GM10847 (cell line): ENCODE data around the gene RSU1.

Experiments
- POLR2A ChIP-seq: IDR thresholded peaks from 2 replicates; pipeline ENCODE4 v1.6.1; 2011; ENCODE audit not compliant: insufficient read length; ENCODE audit errors: extremely low read depth

RSU1 gene

DNA sequence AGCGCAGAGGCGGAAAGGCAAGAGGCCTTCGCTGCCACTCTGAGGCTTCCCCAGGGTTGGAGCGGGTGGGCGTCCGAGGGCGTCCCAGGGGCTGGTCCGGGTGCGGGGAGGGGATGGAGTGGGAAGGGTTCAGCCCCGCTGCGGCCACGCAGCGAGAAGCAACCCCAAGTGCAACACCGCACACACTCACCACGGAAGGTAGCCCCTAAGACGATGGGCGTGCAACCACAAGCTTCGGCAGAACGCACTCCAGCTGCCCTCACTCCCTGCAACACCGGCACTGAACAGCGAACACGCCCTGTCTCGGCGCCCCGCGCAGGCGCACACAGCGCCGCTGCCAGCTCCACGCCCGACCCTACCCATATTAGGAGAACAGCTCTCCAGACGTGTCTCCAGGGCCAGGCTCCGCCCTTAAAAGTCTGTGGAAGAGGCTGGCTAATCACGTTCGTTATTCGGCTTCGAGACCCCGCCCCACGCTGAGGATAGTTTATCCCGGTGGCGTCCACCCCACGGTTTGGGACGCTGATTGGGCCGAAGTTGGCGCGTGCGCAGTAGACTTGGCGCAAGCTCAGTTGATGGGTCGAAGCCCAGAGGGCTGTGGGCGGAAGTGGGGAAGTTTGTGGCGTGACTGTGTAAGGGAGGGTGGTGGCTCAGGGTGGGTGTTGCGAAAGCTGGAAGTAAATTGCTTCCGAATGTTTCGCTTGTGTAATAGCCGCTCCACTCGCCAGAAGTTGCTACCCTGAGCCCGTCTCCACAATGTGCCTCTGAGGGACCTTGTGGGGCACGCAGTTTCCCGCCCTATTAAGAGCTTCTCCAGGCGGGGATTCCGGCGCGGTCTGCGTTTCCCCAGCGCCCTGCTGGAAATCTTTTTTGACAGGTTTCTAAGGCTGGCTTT, at the start of gene RSU1:
RSU1 (minus strand) TSS at position 300 of the 895 bp plus-strand sequence. CDS start 343 bp downstream, outside the sequence.
- TF ChIP-seq POLR2A, result peak; percentile 74

DNA sequence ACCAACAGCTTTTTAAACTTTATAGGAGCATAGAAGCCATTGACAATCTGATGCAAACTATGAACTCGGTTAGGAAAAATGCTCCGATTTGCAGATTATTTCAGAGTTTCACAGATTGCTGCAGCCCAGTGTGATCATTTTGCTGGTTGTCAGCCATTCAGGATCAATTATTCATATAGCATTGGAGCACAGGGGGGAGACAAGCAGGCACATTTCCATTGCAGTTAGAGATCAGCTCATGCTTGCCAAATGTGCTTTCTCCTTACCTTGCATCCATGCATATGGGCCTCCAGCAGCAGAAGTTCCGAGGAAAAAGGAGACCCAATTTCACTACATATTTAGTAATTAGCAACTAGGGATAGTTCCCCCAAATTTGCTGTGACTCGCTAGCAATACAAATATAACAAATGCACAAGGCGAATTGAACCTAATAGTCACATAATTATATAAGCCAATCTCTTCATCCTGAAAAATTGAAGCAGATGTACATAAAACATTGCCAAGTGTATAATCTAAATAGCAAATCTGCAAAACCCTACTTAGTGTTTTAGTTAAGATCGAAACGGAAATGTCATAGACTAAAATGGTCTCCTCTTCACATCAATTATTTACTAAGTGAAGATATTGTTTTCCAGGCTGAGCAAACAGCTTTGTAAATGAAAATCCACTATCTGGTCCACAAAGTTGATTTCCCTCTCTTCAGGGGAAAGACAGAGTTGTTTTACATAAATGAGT, 49.5 kb upstream of the RSU1 start:
- no peak for TF ChIP-seq POLR2A

DNA sequence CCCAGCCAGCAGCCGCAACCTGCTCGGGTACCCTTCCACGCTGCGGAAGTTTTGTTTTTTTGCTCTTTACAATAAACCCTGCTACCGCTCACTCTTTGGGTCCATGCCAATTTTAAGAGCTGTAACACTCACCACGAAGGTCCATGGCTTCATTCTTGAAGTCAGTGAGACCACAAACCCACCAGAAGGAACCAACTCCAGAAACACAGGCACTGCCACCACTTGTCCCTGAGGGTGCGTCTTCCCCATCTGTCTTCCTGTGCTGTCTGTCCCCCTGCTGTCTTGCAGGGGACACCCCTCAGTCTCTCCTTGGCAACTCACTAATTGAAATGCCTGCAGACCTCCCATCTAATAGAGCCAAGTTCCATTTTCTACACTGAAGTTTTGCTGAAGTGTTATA, 48.5 kb upstream of the RSU1 start:
- no peak for TF ChIP-seq POLR2A

DNA sequence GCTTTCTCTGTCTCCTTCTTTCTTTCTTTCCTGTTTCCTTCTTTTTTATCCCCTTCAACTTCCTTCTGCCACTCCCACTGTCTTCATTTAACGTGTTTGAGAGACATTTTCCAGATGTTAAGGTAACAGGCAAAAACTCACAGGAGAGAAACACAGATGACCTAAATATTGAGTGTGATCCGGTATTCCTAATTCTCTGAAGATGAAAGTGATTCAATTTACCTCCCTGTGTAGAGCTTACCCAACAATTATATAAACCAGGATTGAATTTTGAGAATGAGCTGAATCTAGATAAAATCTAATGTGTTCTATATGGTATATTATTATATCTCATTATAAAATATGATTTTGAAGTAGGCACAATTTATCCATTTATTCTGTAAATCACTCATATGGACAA, 46.5 kb upstream of the RSU1 start:
- TF ChIP-seq POLR2A, result no peak

DNA sequence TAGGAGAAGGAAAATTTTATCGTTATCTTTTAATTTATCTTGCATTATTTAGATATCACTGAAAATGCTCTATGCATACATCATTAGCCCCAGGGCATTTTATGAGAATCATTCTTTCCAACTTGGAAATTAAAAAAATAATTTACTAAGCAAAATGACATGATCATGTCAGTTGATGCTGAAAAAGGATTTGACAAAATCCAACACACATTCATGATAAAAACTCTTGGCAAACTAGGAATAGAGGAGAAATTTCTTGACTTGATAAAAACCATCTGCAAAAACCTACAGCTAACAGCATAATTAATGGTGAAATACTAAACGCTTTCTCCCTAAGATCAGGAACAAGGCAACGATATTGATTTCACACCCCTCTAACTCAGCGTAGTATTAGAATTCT, 40.2 kb upstream of the RSU1 start:
- no peak for TF ChIP-seq POLR2A

DNA sequence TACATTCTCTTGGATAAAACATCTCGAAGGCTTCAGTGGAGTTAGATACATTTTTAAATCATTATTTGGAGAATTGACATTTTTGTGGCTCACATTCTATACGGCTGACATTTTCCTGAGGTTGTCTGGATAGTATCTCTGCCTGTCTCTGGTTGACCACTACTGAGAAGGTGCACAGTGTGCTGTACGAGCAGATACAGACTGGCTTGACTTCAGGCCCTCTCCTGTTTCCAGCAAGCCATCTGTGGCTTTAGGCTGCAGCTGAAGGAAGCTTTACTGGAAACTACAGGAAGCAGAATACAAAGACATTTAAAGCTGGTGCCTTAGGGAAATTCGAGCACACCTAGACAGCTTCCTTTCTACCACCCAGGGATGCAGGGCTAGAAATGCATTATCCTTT, 39.3 kb upstream of the RSU1 start:
- TF ChIP-seq POLR2A, result no peak

DNA sequence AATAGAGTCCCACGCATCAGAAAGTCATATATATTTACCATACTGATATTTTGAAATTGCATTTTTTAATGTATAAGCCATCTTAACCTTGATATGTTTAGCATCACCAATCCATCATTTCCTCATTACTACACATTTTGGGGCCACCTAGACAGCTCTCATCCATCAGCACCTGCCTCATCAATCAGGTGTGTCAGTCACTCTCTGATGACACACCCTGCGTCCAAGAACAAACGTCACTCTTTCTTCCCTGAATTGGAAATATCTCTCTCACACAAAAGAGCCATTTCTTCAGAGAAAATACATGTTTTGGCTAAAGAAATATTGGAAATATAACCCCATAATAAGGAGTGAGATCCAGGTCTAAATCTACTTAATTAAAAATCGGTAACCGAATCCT, 38.9 kb upstream of the RSU1 start:
- no peak for TF ChIP-seq POLR2A

DNA sequence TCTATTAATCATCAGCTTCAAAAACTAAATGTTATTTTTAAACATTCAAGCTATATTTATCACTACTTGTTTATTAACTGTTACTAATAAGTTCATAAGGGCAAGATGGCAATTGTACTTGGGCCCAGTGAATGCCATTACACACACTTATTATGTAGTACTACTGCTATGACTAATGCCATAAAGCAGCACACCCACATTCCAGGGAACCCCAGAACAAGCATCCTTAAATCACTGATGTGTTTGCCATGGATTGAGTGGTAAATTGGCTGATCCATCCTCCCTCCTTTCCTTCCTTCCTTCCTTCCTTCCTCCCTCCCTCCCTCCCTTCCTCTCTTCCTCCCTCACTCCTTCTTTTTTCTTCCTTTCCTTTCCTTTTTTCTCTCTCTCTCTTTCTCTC, 37.4 kb upstream of the RSU1 start:
- no peak for TF ChIP-seq POLR2A

DNA sequence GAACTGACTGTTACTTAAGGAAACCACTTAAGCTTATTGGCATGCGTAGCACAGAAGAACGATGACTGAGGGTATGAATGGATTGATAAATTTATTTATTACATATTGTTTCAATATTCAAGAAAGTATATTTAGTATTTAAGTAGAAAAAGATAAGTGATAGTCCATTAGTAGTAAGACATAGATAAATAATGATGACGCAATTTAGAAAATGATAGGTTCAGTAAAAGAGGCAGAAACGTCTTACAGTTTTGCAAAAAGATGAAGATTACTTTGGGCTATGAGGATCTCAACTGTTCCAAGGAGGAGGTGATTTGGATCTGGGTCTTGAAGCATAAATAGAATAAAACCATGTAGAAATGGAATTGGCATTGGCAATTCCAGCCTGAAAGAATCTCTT, 36.6 kb upstream of the RSU1 start:
- TF ChIP-seq POLR2A, result no peak

DNA sequence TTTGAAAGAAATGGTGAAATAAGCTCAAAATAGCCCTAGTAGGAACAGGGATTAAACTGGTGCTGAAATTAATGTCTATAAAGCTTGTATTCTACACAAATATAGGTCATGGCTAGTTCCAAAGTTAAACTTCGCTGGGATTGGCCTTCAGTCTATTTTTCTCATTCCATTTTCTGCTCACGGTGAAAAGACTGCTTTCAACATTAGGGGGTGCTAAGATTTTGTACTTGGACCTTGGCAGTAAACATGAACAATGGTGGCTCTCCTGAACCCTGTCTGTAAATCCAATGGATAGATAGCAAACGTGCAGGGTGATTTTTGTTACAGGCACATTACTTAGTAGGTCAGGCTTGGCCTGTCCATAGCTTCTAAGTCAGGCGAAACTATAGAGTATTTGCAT, 36.0 kb upstream of the RSU1 start:
- no peak for TF ChIP-seq POLR2A

DNA sequence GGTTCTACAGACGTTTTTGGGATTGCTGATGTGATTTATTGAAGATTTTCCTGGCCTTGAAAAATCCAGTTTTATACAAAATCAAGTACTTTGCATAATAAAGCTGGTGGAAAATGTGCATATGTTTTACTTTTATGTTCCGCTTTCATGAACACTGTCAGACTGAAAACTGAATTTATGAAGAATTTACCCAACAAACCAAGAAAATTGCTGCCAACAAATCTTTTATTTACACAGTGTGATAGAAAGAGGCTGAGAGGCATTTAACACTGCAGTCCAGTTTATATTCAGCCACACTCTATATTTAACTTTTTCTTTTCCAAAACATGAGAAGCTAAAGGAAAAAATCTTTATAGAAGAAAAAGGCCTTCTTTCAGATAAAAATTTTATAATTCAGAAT, 35.4 kb upstream of the RSU1 start:
- no peak for TF ChIP-seq POLR2A

DNA sequence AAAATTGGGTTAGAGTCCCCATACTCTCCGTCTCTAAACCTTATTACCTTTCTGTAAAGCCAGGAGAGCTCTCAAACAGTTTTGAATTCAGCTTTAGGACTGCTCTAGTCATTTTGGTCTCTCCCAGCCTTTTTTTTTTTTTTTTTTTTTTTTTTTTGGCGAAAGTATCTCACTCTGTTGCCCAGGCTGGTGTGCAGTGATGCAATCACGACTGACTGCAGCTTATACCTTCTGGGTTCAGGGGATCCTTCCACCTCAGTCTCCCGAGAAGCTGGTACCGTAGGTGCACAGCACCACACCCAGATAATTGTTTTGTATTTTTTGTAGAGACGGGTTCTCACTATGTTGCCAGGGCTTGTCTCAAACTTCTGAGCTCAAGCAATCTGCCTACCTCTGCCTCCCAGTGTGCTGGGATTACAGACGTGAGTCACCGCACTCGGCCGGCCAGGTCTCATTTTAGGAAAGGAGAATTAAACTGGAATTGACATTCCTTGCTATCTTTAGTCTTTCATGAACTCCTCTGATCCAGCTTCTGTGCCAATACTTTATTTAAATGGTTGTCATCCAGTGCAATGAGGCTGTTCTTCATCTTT, 31.4 kb upstream of the RSU1 start:
- no peak for TF ChIP-seq POLR2A

DNA sequence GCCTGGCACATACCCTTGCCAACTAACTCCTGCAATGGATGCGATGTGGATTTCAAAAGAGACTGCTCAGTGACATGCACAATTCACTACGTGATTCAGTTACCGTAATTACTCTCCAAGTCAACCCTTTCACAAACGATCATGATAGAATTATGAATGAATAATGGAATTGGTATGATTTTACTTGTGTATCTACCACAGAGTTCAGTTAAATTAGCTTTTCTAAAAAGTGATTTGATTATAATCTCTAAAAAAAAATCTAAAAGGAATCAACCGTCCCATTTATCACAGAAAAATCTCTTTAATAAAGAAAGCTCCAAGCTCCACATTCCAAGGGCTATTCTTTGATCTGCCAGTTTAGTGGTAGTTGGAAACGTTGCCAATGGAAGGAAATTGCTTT, 30.4 kb upstream of the RSU1 start:
- TF ChIP-seq POLR2A, result no peak

DNA sequence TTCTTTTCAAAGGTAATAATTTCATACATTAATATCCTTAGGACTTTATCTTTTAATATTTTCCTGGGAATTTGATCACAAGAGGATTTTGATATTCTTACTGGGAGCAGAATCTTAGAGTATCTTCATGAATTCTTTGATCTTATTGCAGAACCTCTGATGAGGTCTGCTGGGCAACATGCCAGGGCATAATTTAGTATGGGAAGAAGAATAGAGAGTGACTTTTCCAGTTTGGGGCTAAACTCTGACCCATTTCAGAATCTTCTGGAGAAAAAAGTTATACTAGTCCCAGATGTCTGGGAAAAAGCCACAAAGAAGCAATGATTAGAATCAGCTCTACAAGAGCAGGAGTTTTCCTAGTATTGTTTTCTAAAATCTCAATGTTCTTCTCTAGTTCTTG, 28.0 kb upstream of the RSU1 start:
- TF ChIP-seq POLR2A, result no peak

DNA sequence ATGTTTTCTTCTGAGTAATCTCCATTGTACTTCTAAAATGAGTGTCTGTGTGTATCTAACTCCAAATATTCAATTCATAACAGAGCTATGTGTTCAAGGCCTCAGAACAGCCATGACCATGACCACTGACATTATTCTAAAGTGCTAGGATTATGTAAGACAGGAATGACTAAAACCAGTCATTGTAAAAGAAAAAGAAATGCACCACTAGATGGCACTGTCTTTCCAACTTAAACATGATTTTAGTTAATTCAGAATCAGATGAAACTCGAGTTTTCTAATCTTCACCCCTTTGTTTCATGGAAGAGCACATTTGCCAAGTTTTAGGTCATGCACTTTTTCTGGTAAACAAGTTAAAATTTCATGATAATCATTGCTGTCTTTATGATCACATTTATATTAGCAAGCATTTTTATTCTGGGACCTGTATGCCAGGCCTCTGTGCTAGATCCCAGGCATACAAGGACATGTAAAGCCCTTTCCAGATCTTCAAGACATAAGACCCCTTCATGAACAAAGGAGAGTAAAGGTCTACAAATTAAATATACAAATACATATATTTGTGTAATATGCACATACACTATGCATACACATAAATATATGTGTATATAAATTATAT, 26.1 kb upstream of the RSU1 start:
- TF ChIP-seq POLR2A, result no peak

DNA sequence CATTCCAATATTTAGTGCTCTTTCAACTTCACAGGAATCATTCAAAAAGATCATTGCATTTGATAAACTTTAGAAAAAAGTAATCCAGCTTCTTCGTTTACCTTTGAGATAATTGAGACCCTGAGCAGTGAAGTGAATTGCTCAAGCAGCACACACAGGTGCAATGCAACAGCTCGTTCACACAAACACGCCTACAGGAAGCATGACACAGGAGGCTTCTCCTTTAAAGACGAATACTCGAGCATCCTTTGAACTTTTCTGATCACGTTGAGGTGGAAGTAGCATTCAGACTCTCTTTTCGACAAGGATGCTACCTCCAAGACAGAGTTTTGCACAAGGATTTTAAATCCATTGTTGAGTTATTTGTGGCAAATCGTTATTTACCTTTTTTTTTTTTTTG, 18.0 kb upstream of the RSU1 start:
- TF ChIP-seq POLR2A, result no peak

DNA sequence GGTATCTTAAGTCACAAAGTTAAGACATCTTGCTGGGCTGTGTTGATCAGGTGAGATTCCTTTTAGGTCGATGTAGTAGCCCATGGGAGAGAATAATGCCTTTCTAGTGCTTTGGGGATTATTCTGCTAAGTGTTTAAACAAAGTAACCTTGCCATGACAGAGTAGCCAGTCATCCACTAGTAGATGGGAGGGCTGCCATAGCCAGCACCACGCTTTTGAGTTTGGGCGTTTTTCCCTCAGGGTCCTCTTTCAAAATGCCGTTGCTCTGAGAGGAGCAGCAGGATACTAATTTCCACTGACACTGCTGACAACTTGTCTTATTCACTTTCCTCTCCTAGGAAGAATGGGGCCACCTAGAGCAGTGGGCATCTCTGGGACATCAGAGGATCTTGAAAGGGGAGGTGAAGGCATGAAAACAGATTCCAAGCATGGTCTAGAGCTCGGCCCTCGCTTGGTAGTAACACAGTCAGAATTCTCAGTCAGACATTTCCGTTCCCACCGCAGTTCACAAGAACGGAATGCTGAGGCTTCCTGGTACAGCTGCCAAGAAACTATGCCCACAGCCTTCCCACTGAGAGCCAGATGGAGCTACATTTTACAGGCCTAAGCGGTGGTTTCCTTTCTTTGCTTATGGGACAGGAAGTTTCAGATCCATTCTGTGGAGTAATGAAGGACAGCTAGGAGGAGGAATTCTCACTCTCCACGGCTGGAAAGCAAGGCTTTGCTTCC, 15.3 kb upstream of the RSU1 start:
- no peak for TF ChIP-seq POLR2A
